Measurements from ENCODE around the gene KIAA1143.
A peak's percentile ranks its signal among the peaks of the same experiment; 100 is the strongest.

The KIAA1143 gene

GRCh38 chr3:44729384-44729910 lies 32.0 kb downstream of the KIAA1143 start, which contains the start of gene ZNF501:
Gene ZNF501, plus strand, starts transcription at chr3:44729635. Its CDS starts 4,787 bp downstream, at chr3:44734422.
- H3K9me2 ChIP-seq (replicated peaks; ENCODE audit: insufficient read depth, low read length), result no peaks in the 10 kb centered on the region
- H3K27ac ChIP-seq (ENCODE audit: low read depth, low read length), result no peak within 1 kb of the TSS
- H3K36me3 ChIP-seq (ENCODE audit: low read length), result peaks cover 32% of the 10 kb centered on the region
- TF ChIP-seq CTCF (IDR thresholded peaks at IDR 0.05; ENCODE audit: insufficient read depth, low read length, poor library complexity, severe bottlenecking) (no peak), EZH2phosphoT487 (conservative IDR thresholded peaks at IDR 0.05; ENCODE audit: low read length) (no peak)
- H3K9ac ChIP-seq (ENCODE audit: low read length), result peak within 1 kb of the TSS; percentile 58
- H2AFZ ChIP-seq (ENCODE audit: low read depth, low read length, severe bottlenecking), result peak within 1 kb of the TSS; percentile 68
- no peaks in the 10 kb centered on the region for H3F3A ChIP-seq (ENCODE audit: insufficient read depth)
- no peaks in the 10 kb centered on the region for H4K20me1 ChIP-seq (ENCODE audit: low read depth, low read length)
- no peaks in the 10 kb centered on the region for H3K79me2 ChIP-seq (ENCODE audit: insufficient read depth, low read length)
- H3K27me3 ChIP-seq (ENCODE audit: low read length), result no peaks in the 10 kb centered on the region
- H3K4me2 ChIP-seq (ENCODE audit: low read depth, low read length, poor library complexity, severe bottlenecking), result peak within 1 kb of the TSS; percentile 72
- peak within 1 kb of the TSS; percentile 56 for H3K4me3 ChIP-seq (ENCODE audit: insufficient read depth, low read length, poor library complexity, severe bottlenecking)
- peaks cover 26% of the 10 kb centered on the region; the same call in 1 of the 2 replicates for H3K9me3 ChIP-seq (ENCODE audit: insufficient read depth, low read length)

- H4K20me1 ChIP-seq (ENCODE audit: low read depth, low read length), result no peaks in the 10 kb centered on the region
- no peaks in the 10 kb centered on the region for H3K27me3 ChIP-seq (ENCODE audit: low read length)
- H3F3A ChIP-seq (ENCODE audit: insufficient read depth), result no peaks in the 10 kb centered on the region
- no peaks in the 10 kb centered on the region for H3K9me2 ChIP-seq (replicated peaks; ENCODE audit: insufficient read depth, low read length)
- no peak overlapping the region for H3K4me2 ChIP-seq (ENCODE audit: low read depth, low read length, poor library complexity, severe bottlenecking)
- H3K27ac ChIP-seq (ENCODE audit: low read depth, low read length), result no peak overlapping the region
- no peaks in the 10 kb centered on the region for H3K79me2 ChIP-seq (ENCODE audit: insufficient read depth, low read length)
- no peak overlapping the region for H3K9ac ChIP-seq (ENCODE audit: low read length)
- no peak overlapping the region for H2AFZ ChIP-seq (ENCODE audit: low read depth, low read length, severe bottlenecking)
- H3K36me3 ChIP-seq (ENCODE audit: low read length), result no peaks in the 10 kb centered on the region
- no peak overlapping the region for H3K4me3 ChIP-seq (ENCODE audit: insufficient read depth, low read length, poor library complexity, severe bottlenecking)
- peaks cover 54% of the 10 kb centered on the region for H3K9me3 ChIP-seq (ENCODE audit: insufficient read depth, low read length)
- TF ChIP-seq EZH2phosphoT487 (conservative IDR thresholded peaks at IDR 0.05; ENCODE audit: low read length), result no peak
- TF ChIP-seq CTCF (IDR thresholded peaks at IDR 0.05; ENCODE audit: insufficient read depth, low read length, poor library complexity, severe bottlenecking), result no peak
These were observed 39.4 kb downstream of the KIAA1143 start for GRCh38 chr3:44722103-44722401.

- no peak overlapping the region for H2AFZ ChIP-seq (ENCODE audit: low read depth, low read length, severe bottlenecking)
- H3K36me3 ChIP-seq (ENCODE audit: low read length), result no peaks in the 10 kb centered on the region
- H3K79me2 ChIP-seq (ENCODE audit: insufficient read depth, low read length), result no peaks in the 10 kb centered on the region
- TF ChIP-seq EZH2phosphoT487 (conservative IDR thresholded peaks at IDR 0.05; ENCODE audit: low read length), result no peak
- TF ChIP-seq CTCF (IDR thresholded peaks at IDR 0.05; ENCODE audit: insufficient read depth, low read length, poor library complexity, severe bottlenecking), result no peak
- H4K20me1 ChIP-seq (ENCODE audit: low read depth, low read length), result no peaks in the 10 kb centered on the region
- H3K9ac ChIP-seq (ENCODE audit: low read length), result no peak overlapping the region
- H3K27ac ChIP-seq (ENCODE audit: low read depth, low read length), result no peak overlapping the region
- peaks cover 54% of the 10 kb centered on the region for H3K9me3 ChIP-seq (ENCODE audit: insufficient read depth, low read length)
- no peaks in the 10 kb centered on the region for H3K27me3 ChIP-seq (ENCODE audit: low read length)
- H3K4me3 ChIP-seq (ENCODE audit: insufficient read depth, low read length, poor library complexity, severe bottlenecking), result no peak overlapping the region
- no peaks in the 10 kb centered on the region for H3F3A ChIP-seq (ENCODE audit: insufficient read depth)
- no peaks in the 10 kb centered on the region for H3K9me2 ChIP-seq (replicated peaks; ENCODE audit: insufficient read depth, low read length)
- no peak overlapping the region for H3K4me2 ChIP-seq (ENCODE audit: low read depth, low read length, poor library complexity, severe bottlenecking)
These were observed 40.0 kb downstream of the KIAA1143 start for GRCh38 chr3:44721231-44722102.
